Chondrocyte (in vitro differentiated cells): Measurements from ENCODE around the gene FAM120A. TPM values are rescaled to one million over a fixed set of nuclear protein-coding genes. Genes with fewer than 3 reads are reported as not detected.

ENCODE experiments used
- DNase-seq: peaks from one replicate; pipeline ENCODE4 v3.0.0; 2021; ENCODE audit warnings: mixed read lengths, low spot score
- H3K27ac Mint-ChIP-seq: one replicate; pipeline ENCODE4 v1.8.0; 2021; ENCODE audit warnings: mild to moderate bottlenecking, moderate library complexity, mixed read lengths; ENCODE audit not compliant: unreplicated experiment
- H3K27me3 Mint-ChIP-seq: 2 replicates; pipeline ENCODE4 v1.8.0; 2021; ENCODE audit warnings: low read depth, mixed read lengths
- H3K36me3 Mint-ChIP-seq: 2 replicates; pipeline ENCODE4 v1.8.0; 2021; ENCODE audit warnings: low read depth, mixed read lengths
- H3K4me1 Mint-ChIP-seq: 2 replicates; pipeline ENCODE4 v1.8.0; 2021; ENCODE audit warnings: low read depth, mild to moderate bottlenecking, mixed read lengths
- H3K4me3 Mint-ChIP-seq: one replicate; pipeline ENCODE4 v1.8.0; 2021; ENCODE audit warnings: mild to moderate bottlenecking, moderate library complexity, mixed read lengths; ENCODE audit not compliant: unreplicated experiment
- H3K9me3 Mint-ChIP-seq: 2 replicates; pipeline ENCODE4 v1.8.0; 2021; ENCODE audit warnings: low read depth, mixed read lengths
- CTCF ChIP-seq: fragments of 200-600 bp; sonication (generic); IDR thresholded peaks from 2 replicates; pipeline ENCODE4 v1.5.0; 2021; ENCODE audit warnings: antibody characterized with exemption, mild to moderate bottlenecking, moderate library complexity
- total RNA-seq: library from RNA; stranded (reverse); gene quantifications from 3 replicates; pipeline ENCODE4 v1.2.1, GENCODE V29; 2021

FAM120A gene
- total RNA-seq, 1 donor from 2014 or later: 89.9 TPM

GRCh38 chr9:93461414-93461743 lies 9.9 kb downstream of the FAM120A start:
- peaks cover 66% of the 10 kb centered on the region for H3K4me1 Mint-ChIP-seq
- no peaks in the 10 kb centered on the region for H3K9me3 Mint-ChIP-seq
- H3K27ac Mint-ChIP-seq: no peak overlapping the region
- H3K27me3 Mint-ChIP-seq: no peaks in the 10 kb centered on the region
- no peak for DNase-seq
- no peaks in the 10 kb centered on the region for H3K36me3 Mint-ChIP-seq
- TF ChIP-seq CTCF: no peak
- no peak overlapping the region for H3K4me3 Mint-ChIP-seq

- H3K27me3 Mint-ChIP-seq: no peaks in the 10 kb centered on the region
- no peaks in the 10 kb centered on the region for H3K36me3 Mint-ChIP-seq
- no peak overlapping the region for H3K27ac Mint-ChIP-seq
- TF ChIP-seq CTCF: no peak
- H3K9me3 Mint-ChIP-seq: no peaks in the 10 kb centered on the region
- H3K4me3 Mint-ChIP-seq: no peak overlapping the region
- DNase-seq: no peak
- peaks cover 67% of the 10 kb centered on the region for H3K4me1 Mint-ChIP-seq
Observed at GRCh38 chr9:93461821-93462220, 10.3 kb downstream of the FAM120A start.

- Mint-ChIP-seq H3K27ac (no peak overlapping the region), H3K36me3 (no peaks in the 10 kb centered on the region), H3K9me3 (no peaks in the 10 kb centered on the region), H3K4me1 (peaks cover 74% of the 10 kb centered on the region), H3K4me3 (no peak overlapping the region), H3K27me3 (no peaks in the 10 kb centered on the region)
- TF ChIP-seq CTCF: no peak
- no peak for DNase-seq
Observed at GRCh38 chr9:93463638-93464248, 12.3 kb downstream of the FAM120A start.

- Mint-ChIP-seq H3K36me3 (no peaks in the 10 kb centered on the region), H3K4me3 (no peak overlapping the region), H3K27me3 (no peaks in the 10 kb centered on the region), H3K9me3 (no peaks in the 10 kb centered on the region), H3K4me1 (peaks cover 74% of the 10 kb centered on the region), H3K27ac (peak overlapping the region; percentile 8)
- no peak for DNase-seq
- no peak for TF ChIP-seq CTCF
Observed at GRCh38 chr9:93464395-93464794, 12.9 kb downstream of the FAM120A start.

- H3K4me3 Mint-ChIP-seq: no peak overlapping the region
- no peaks in the 10 kb centered on the region for H3K9me3 Mint-ChIP-seq
- H3K36me3 Mint-ChIP-seq: no peaks in the 10 kb centered on the region
- TF ChIP-seq CTCF: no peak
- H3K4me1 Mint-ChIP-seq: peaks cover 72% of the 10 kb centered on the region
- peak overlapping the region; percentile 58 for H3K27ac Mint-ChIP-seq
- DNase-seq: no peak
- H3K27me3 Mint-ChIP-seq: no peaks in the 10 kb centered on the region
Observed at GRCh38 chr9:93464876-93465275, 13.4 kb downstream of the FAM120A start.
